IPS-NIHi7 (cell line): ENCODE measurements around the gene APLNR.
"Not testable (repeated sequence)": the region's sequence is repeated elsewhere in the genome, so short reads cannot be mapped to it uniquely, and the experiment has no call there.

Experiments used
- DNase-seq: peaks from one replicate; pipeline ENCODE4 v3.0.0; 2012; ENCODE audit warnings: mixed read lengths; ENCODE audit errors: extremely low spot score

APLNR gene

GRCh38 chr11:57237204-57237681 lies at the start of gene APLNR:
TSS of gene APLNR (minus strand) at chr11:57237250. CDS start at chr11:57237004, 246 bp downstream.
- peak; percentile 49 for DNase-seq

GRCh38 chr11:57283231-57283990 lies 46.4 kb upstream of the APLNR start:
- DNase-seq, result peak; percentile 29

DNA sequence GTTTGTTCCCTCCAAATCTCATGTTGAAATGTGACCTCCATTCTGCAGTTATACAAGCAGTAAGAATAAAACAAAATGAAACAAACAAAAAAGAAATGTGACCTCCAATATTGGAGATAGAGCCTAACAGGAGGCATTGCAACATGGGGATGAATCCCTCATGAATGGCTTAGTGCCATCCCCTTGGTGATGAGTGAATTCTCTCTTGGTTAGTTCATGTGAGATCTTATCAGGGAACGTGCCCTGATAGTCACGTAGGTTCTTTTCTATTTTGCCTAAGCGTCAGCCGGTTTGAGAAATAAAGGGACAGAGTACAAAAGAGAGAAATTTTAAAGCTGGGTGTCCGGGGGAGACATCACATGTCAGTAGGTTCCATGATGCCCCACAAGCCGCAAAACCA lies 44.5 kb upstream of the APLNR start:
- not testable (repeated sequence) for DNase-seq

- no peak for DNase-seq
Measured at GRCh38 chr11:57279116-57279515, 42.1 kb upstream of the APLNR start.

- DNase-seq, result no peak
Measured at GRCh38 chr11:57278721-57279095, 41.7 kb upstream of the APLNR start.

DNA sequence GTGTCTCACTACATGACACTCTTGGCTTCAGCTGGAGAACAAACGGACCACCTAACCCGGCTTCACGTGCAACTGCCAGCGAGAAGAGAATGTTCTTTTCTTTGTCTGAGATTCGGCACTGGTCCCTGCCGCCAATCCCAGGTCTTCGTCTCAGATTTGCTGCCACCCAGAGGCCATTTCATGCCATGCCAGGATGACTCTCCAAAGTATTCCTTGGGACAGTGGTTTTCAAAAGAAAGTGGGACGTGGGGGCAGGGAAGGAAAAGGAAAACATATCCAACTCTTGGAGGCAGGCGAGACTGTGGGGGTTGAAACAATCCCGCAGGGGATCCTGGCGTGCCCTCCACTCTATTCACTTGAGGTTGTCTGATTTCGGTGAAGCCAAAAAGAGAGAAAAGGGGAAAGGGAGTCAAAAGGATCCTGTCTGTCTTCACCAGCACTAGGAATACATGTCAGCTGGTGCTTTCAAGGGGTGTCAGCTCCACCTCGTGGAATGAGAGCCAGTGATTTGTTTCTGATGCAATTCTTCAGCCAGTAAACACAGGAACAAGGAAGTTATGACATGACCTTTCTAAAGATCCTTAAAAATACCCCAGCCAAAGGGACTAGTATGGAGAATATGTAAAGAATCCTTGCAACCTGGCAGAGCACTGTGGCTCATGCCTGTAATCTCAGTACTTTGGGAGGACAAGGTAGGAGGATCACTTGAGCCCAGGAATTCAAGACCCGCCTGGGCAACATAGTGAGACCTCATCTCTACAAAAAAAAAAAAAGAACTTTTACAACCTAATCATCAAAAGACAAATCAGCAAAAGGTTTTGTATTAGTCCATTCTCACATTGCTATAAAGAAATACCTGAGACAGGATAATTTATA lies 41.0 kb upstream of the APLNR start:
- DNase-seq, result peak; percentile 89

DNA sequence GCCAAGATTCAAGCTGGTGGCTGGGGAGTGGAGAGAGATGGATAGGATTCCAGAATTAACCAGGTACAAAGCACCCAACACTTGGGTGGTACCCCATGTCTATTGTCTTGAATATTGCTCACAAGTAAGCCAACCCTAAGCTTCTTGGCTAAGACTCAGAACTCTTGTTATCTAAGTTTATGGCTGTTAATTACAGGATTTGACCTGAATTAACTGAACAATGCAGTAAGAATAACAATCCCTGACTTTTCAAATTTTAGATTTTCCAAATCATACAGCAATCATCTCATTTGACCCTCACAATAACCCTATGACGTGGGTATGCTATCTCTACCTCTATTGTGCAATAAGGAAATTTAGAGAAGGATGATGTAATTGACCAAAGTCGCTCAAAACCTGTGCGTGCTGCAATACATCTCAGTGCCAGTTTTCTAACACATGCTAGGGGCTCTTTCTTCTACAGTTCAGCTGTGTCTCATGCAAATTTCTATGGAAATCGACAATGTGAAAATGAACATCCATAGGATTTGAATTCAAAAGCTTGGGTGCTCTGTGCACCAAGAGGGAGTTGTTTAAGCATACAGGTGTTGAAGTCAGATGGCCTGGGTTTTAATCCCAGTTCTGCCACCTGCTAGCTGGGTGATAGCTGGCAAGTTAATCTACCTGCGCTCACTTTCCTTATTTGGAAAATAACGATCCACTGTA lies 40.1 kb upstream of the APLNR start:
- DNase-seq, result no peak

DNA sequence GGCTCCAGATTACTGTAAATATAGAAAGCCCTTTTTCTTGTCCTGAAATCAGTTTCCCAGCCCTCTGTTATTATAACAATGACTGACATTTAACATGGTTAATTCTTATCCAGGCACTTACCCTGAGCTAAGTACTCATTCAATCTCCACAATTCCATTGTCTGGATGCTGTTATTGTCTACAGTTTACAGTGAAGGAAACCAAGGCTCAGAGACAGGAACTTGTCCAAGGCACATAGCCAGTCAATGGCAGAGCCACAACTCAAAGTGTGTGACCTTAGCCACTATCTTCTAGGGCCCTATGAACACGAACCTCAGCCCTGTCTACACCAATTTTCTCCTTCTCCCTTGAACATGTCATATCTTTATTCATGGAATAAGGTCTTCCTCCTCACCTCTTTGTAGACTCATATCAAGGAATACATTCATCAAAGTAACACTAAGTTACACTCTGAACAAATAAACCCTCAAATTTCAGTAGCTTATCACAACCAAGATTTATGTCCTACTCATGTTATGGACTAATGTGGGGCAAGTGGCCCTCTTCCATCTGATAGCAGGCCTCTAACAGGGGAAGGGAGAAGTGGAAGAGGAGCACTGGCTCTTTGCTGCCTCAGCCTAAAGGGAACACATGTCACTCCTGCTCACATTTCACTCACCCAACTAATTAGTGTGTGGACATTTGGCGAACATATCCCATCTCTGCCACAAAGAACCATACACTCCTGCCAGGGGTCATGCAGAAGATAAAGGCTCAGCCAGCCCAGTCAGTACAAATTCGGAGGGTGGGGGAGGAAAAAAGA lies 39.3 kb upstream of the APLNR start:
- no peak for DNase-seq

GRCh38 chr11:57275582-57275981 lies 38.5 kb upstream of the APLNR start:
- DNase-seq, result no peak

GRCh38 chr11:57274904-57275498 lies 38.0 kb upstream of the APLNR start:
- DNase-seq, result no peak

GRCh38 chr11:57273448-57274058 lies 36.5 kb upstream of the APLNR start:
- DNase-seq, result no peak

GRCh38 chr11:57269571-57270021 lies 32.5 kb upstream of the APLNR start:
- DNase-seq, result no peak

DNA sequence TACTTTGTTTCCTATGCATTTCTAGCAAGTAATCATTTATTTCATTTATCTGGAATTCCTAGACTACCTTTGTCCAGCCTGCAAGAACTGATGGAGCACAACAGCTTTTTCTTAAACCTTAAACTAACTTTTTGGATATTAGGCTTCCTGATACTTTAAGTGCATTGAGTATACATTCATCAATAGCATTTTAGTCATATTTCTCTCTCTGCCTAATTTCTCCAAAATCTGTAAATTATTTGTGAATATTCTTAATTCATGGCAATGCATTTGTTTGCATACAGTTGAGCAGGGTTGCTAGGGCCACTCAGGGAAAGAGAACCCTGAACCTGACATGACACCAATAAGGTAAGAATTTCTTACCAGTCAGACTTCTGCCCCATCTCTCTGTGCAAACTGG lies 29.1 kb upstream of the APLNR start:
- no peak for DNase-seq

DNA sequence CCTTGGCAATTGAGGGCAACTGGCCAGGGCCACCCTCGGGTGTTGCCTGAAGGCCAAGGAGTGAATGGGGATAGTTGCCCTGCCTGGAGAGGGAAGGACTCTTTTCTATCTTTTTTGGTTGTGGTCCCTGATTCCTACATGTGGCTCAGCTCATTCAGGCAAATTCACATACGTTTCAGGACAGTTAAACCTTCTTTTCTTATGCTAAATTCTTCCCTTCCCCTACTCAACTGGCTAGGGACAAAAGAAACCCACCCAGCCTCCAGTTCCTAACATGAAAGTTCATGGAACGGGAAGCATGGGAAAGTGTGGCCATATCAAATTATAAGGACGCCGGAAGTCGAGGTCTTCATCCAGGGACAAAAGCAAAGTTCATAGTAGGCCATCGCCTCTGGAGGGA lies 26.3 kb upstream of the APLNR start:
- DNase-seq, result no peak

- no peak for DNase-seq
Measured at GRCh38 chr11:57262157-57262556, 25.1 kb upstream of the APLNR start.

- DNase-seq, result no peak
Measured at GRCh38 chr11:57260937-57261783, 24.1 kb upstream of the APLNR start.

DNA sequence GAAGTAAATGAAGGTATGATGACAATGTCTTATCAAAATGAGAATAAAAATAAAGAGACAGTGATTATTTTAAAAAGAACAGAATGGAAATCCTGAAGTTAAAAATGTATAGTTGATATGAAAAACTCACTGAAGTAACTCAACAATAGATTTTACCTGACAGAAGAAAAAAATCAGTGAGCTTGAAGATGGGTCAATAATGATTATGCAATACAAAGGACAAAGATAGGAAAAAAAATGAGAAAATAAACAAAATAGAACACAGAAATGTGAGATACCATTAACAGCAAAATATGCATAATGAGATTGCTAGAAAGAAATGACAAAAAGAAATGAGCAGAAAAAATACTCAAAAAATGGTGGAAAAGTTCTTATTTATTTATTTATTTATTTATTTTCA lies 19.1 kb upstream of the APLNR start:
- DNase-seq, result no peak

DNA sequence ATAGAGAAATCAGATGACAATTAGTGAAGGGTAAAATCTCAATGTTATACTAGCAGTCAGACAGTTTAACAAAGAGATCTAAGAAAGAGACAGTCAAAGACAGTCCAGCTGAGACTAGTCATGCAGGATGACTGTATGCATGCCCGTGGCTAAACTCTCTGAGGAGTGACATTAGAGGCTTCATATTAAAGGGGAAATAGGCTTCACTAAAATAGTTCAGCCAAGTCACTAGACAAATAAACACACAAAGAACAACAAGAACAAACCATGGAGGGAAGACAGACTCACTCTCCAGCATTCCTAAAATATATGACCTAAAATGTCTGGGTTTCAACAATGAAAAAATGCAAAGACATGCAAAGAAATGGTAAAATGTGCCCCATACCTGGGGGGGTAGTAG lies 18.6 kb upstream of the APLNR start:
- no peak for DNase-seq

GRCh38 chr11:57254631-57255030 lies 17.6 kb upstream of the APLNR start:
- no peak for DNase-seq
